ENCODE results near the gene AGFG1. TPM values are rescaled to one million over a fixed set of nuclear protein-coding genes. Genes with fewer than 3 reads are reported as not detected.

The AGFG1 gene
- total RNA-seq, 6 donors from 2014 or later = 24.1 to 99.6 (median 71.2) TPM

GRCh38 chr2:227473122-227473461, 1.1 kb downstream of the AGFG1 start:
- H3K4me1 ChIP-seq = peaks cover 25 to 44% (median 35%) of the 10 kb centered on the region in 4 donors
- peak overlapping the region; percentile 95 to 99 (median 96) for H3K27ac ChIP-seq
- no peak for TF ChIP-seq EP300 (IDR thresholded peaks at IDR 0.05)
- TF ChIP-seq CTCF (IDR thresholded peaks at IDR 0.05) = no peak
- no peak for TF ChIP-seq POLR2AphosphoS5 (IDR thresholded peaks at IDR 0.05)
- TF ChIP-seq POLR2A (IDR thresholded peaks at IDR 0.05) = no peak
- H3K36me3 ChIP-seq = no peaks in the 10 kb centered on the region
- ATAC-seq (ENCODE audit: low FRiP score in 2 of 2) (no peak), DNase-seq (no peak)
- H3K9me3 ChIP-seq = no peaks in the 10 kb centered on the region
- peak overlapping the region; percentile 95 to 99 (median 98) for H3K4me3 ChIP-seq
- WGBS, 2 donors = 2 to 6% methylated on average over 9 of the region's 9 CpGs
- no peaks in the 10 kb centered on the region for H3K27me3 ChIP-seq

GRCh38 chr2:227473806-227474205, 1.9 kb downstream of the AGFG1 start:
- ATAC-seq (ENCODE audit: low FRiP score in 2 of 2) = peak in 1 of 2 donors; percentile 5
- peak overlapping the region in 3 of 4 donors; percentile 97 to 99 (median 98) for H3K4me3 ChIP-seq
- H3K9me3 ChIP-seq = no peaks in the 10 kb centered on the region
- H3K27me3 ChIP-seq = no peaks in the 10 kb centered on the region
- H3K4me1 ChIP-seq = peaks cover 25 to 44% (median 35%) of the 10 kb centered on the region in 4 donors
- WGBS, 2 donors = 36 to 54% methylated on average over 2 of the region's 2 CpGs
- DNase-seq = no peak
- TF ChIP-seq EP300 (IDR thresholded peaks at IDR 0.05) (no peak), CTCF (IDR thresholded peaks at IDR 0.05) (no peak)
- no peaks in the 10 kb centered on the region for H3K36me3 ChIP-seq
- H3K27ac ChIP-seq = peak overlapping the region in 1 of 4 donors; percentile 35

- no peak for DNase-seq
- Histone ChIP-seq H3K36me3 (no peaks in the 10 kb centered on the region), H3K9me3 (no peaks in the 10 kb centered on the region), H3K4me3 (peak overlapping the region in 1 of 4 donors; percentile 98), H3K27me3 (no peaks in the 10 kb centered on the region), H3K27ac (peak overlapping the region in 1 of 4 donors; percentile 19), H3K4me1 (peaks cover 25 to 44% (median 37%) of the 10 kb centered on the region in 4 donors)
- WGBS, 2 donors = 39 to 51% methylated on average over 3 of the region's 3 CpGs
- TF ChIP-seq POLR2AphosphoS5 (IDR thresholded peaks at IDR 0.05) (no peak), CTCF (IDR thresholded peaks at IDR 0.05) (no peak), EP300 (IDR thresholded peaks at IDR 0.05) (no peak), POLR2A (IDR thresholded peaks at IDR 0.05) (no peak)
- ATAC-seq (ENCODE audit: low FRiP score in 2 of 2) = no peak
Measured at GRCh38 chr2:227474410-227474809, 2.5 kb downstream of the AGFG1 start.

GRCh38 chr2:227477291-227477690, 5.3 kb downstream of the AGFG1 start:
- Histone ChIP-seq H3K9me3 (no peaks in the 10 kb centered on the region), H3K27ac (no peak overlapping the region), H3K27me3 (no peaks in the 10 kb centered on the region), H3K4me3 (no peak overlapping the region), H3K4me1 (peaks cover 34 to 52% (median 48%) of the 10 kb centered on the region in 4 donors), H3K36me3 (no peaks in the 10 kb centered on the region)
- WGBS, 2 donors = 91 to 94% methylated on average over 4 of the region's 4 CpGs
- TF ChIP-seq CTCF (IDR thresholded peaks at IDR 0.05) (no peak), EP300 (IDR thresholded peaks at IDR 0.05) (no peak), POLR2AphosphoS5 (IDR thresholded peaks at IDR 0.05) (no peak), POLR2A (IDR thresholded peaks at IDR 0.05) (no peak)
- ATAC-seq (ENCODE audit: low FRiP score in 2 of 2) (no peak), DNase-seq (no peak)

- Histone ChIP-seq H3K27ac (no peak overlapping the region), H3K4me1 (peaks cover 15 to 48% (median 41%) of the 10 kb centered on the region in 4 donors), H3K36me3 (no peaks in the 10 kb centered on the region), H3K4me3 (no peak overlapping the region), H3K27me3 (no peaks in the 10 kb centered on the region), H3K9me3 (no peaks in the 10 kb centered on the region)
- TF ChIP-seq CTCF (IDR thresholded peaks at IDR 0.05) = peak in 3 of 6 experiments; percentile 12 to 35 (median 33)
- no peak for TF ChIP-seq EP300 (IDR thresholded peaks at IDR 0.05)
- ATAC-seq (ENCODE audit: low FRiP score in 2 of 2) = peak in 1 of 2 donors; percentile 77
- no peak for DNase-seq
- 60 to 63% methylated on average over 2 of the region's 2 CpGs for WGBS, 2 donors
Measured at GRCh38 chr2:227479865-227480475, 8.0 kb downstream of the AGFG1 start.

Data from upper lobe of left lung (tissue), 6 donors.